ENCODE measurements around the gene PCOLCE2. TPM values are rescaled to one million over a fixed set of nuclear protein-coding genes. Genes with fewer than 3 reads are reported as not detected.

Gene PCOLCE2
- total RNA-seq, 1 donor from 2014 or later = 5.4 TPM

- Histone ChIP-seq H3K27ac (ENCODE audit: low read depth, low read length) (no peak overlapping the region), H3K9me3 (ENCODE audit: insufficient read depth, low read depth, low read length) (no peaks in the 10 kb centered on the region), H3K27me3 (ENCODE audit: insufficient read depth, low read length) (no peaks in the 10 kb centered on the region), H3K4me1 (ENCODE audit: insufficient read depth, low read length) (no peaks in the 10 kb centered on the region), H4K20me1 (ENCODE audit: insufficient read depth, low read length) (no peaks in the 10 kb centered on the region), H3K79me2 (ENCODE audit: insufficient read depth, low read length) (no peaks in the 10 kb centered on the region), H2AFZ (ENCODE audit: low read depth, low read length) (no peak overlapping the region), H3K36me3 (ENCODE audit: insufficient read depth, low read length) (no peaks in the 10 kb centered on the region), H3K4me3 (ENCODE audit: insufficient read depth, low read depth, low read length) (no peak overlapping the region), H3K4me2 (ENCODE audit: low read length) (no peak overlapping the region), H3K9ac (ENCODE audit: low read length) (no peak overlapping the region)
- Mint-ChIP-seq H3K4me3 (ENCODE audit: unreplicated experiment) (no peak overlapping the region), H3K9me3 (ENCODE audit: unreplicated experiment) (no peaks in the 10 kb centered on the region), H3K4me1 (ENCODE audit: low read depth, unreplicated experiment) (no peaks in the 10 kb centered on the region), H3K36me3 (ENCODE audit: low read depth, unreplicated experiment) (no peaks in the 10 kb centered on the region), H3K27ac (ENCODE audit: unreplicated experiment) (no peak overlapping the region), H3K27me3 (ENCODE audit: low read depth, unreplicated experiment) (peaks cover 3% of the 10 kb centered on the region)
- no peak for TF ChIP-seq EZH2 (IDR thresholded peaks at IDR 0.05; ENCODE audit: insufficient read depth, low read length)
- no peak for TF ChIP-seq CTCF (IDR thresholded peaks at IDR 0.05; ENCODE audit: insufficient read depth, low read depth, low read length)
- DNase-seq (ENCODE audit: low read depth) (no peak), FAIRE-seq (no peak)
Measured at GRCh38 chr3:142934887-142935269, 46.0 kb upstream of the PCOLCE2 start.

- no peaks in the 10 kb centered on the region for H4K20me1 ChIP-seq (ENCODE audit: insufficient read depth, low read length)
- H3K4me3 ChIP-seq (ENCODE audit: insufficient read depth, low read depth, low read length) = no peak overlapping the region
- H3K79me2 ChIP-seq (ENCODE audit: insufficient read depth, low read length) = no peaks in the 10 kb centered on the region
- Mint-ChIP-seq H3K4me1 (ENCODE audit: low read depth, unreplicated experiment) (no peaks in the 10 kb centered on the region), H3K9me3 (ENCODE audit: unreplicated experiment) (no peaks in the 10 kb centered on the region), H3K27ac (ENCODE audit: unreplicated experiment) (no peak overlapping the region), H3K4me3 (ENCODE audit: unreplicated experiment) (no peak overlapping the region), H3K36me3 (ENCODE audit: low read depth, unreplicated experiment) (no peaks in the 10 kb centered on the region), H3K27me3 (ENCODE audit: low read depth, unreplicated experiment) (peaks cover 3% of the 10 kb centered on the region)
- no peaks in the 10 kb centered on the region for H3K27me3 ChIP-seq (ENCODE audit: insufficient read depth, low read length)
- H3K9me3 ChIP-seq (ENCODE audit: insufficient read depth, low read depth, low read length) = no peaks in the 10 kb centered on the region
- no peaks in the 10 kb centered on the region for H3K4me1 ChIP-seq (ENCODE audit: insufficient read depth, low read length)
- H3K9ac ChIP-seq (ENCODE audit: low read length) = no peak overlapping the region
- DNase-seq (ENCODE audit: low read depth) = no peak
- FAIRE-seq = no peak
- TF ChIP-seq EZH2 (IDR thresholded peaks at IDR 0.05; ENCODE audit: insufficient read depth, low read length) (no peak), CTCF (IDR thresholded peaks at IDR 0.05; ENCODE audit: insufficient read depth, low read depth, low read length) (no peak)
- no peak overlapping the region for H3K27ac ChIP-seq (ENCODE audit: low read depth, low read length)
- no peaks in the 10 kb centered on the region for H3K36me3 ChIP-seq (ENCODE audit: insufficient read depth, low read length)
- H3K4me2 ChIP-seq (ENCODE audit: low read length) = no peak overlapping the region
- H2AFZ ChIP-seq (ENCODE audit: low read depth, low read length) = no peak overlapping the region
Measured at GRCh38 chr3:142934128-142934886, 45.4 kb upstream of the PCOLCE2 start.

- Histone ChIP-seq H4K20me1 (ENCODE audit: insufficient read depth, low read length) (no peaks in the 10 kb centered on the region), H2AFZ (ENCODE audit: low read depth, low read length) (no peak overlapping the region), H3K4me1 (ENCODE audit: insufficient read depth, low read length) (no peaks in the 10 kb centered on the region), H3K9me3 (ENCODE audit: insufficient read depth, low read depth, low read length) (no peaks in the 10 kb centered on the region), H3K27me3 (ENCODE audit: insufficient read depth, low read length) (no peaks in the 10 kb centered on the region), H3K79me2 (ENCODE audit: insufficient read depth, low read length) (no peaks in the 10 kb centered on the region), H3K27ac (ENCODE audit: low read depth, low read length) (no peak overlapping the region), H3K4me3 (ENCODE audit: insufficient read depth, low read depth, low read length) (no peak overlapping the region), H3K36me3 (ENCODE audit: insufficient read depth, low read length) (no peaks in the 10 kb centered on the region), H3K4me2 (ENCODE audit: low read length) (no peak overlapping the region), H3K9ac (ENCODE audit: low read length) (no peak overlapping the region)
- H3K9me3 Mint-ChIP-seq (ENCODE audit: unreplicated experiment) = no peaks in the 10 kb centered on the region
- H3K27ac Mint-ChIP-seq (ENCODE audit: unreplicated experiment) = no peak overlapping the region
- no peak for FAIRE-seq
- DNase-seq (ENCODE audit: low read depth) = no peak
- no peak overlapping the region for H3K4me3 Mint-ChIP-seq (ENCODE audit: unreplicated experiment)
- peaks cover 10% of the 10 kb centered on the region for H3K27me3 Mint-ChIP-seq (ENCODE audit: low read depth, unreplicated experiment)
- no peaks in the 10 kb centered on the region for H3K36me3 Mint-ChIP-seq (ENCODE audit: low read depth, unreplicated experiment)
- TF ChIP-seq CTCF (IDR thresholded peaks at IDR 0.05; ENCODE audit: insufficient read depth, low read depth, low read length) (no peak), EZH2 (IDR thresholded peaks at IDR 0.05; ENCODE audit: insufficient read depth, low read length) (no peak)
- H3K4me1 Mint-ChIP-seq (ENCODE audit: low read depth, unreplicated experiment) = no peaks in the 10 kb centered on the region
Measured at GRCh38 chr3:142931222-142931621, 42.3 kb upstream of the PCOLCE2 start.

All from astrocyte (in vitro differentiated cells and primary cell).